Tibial artery (tissue), 4 donors: ENCODE results near the gene SYTL2.
A peak's percentile ranks its signal among the peaks of the same experiment; 100 is the strongest.

Source experiments
- DNase-seq, 2 donors: peaks; one replicate each; pipeline ENCODE4 v3.0.0-alpha.2; 2019
- H3K27ac ChIP-seq, 2 donors: fragments of 200-600 bp; sonication (generic) in 1 of 2; 1 replicate in 1 of 2; 2 replicates in 1 of 2; pipeline ENCODE4 v1.5.1; 2018 to 2019; ENCODE audit warnings: mild to moderate bottlenecking in 1 of 2
- H3K27me3 ChIP-seq, 2 donors: fragments of 200-600 bp; sonication (generic) in 1 of 2; one replicate each; pipeline versions ENCODE4 v1.5.1 to v1.6.0; 2016 to 2019
- H3K36me3 ChIP-seq, 3 donors: fragments of 200-600 bp; sonication (generic) in 2 of 3; one replicate each; pipeline ENCODE4 v1.5.1; 2016 to 2019; ENCODE audit warnings: mild to moderate bottlenecking in 2 of 3
- H3K4me1 ChIP-seq, 4 donors: fragments of 200-600 bp; sonication (generic) in 2 of 4; 1 replicate in 3 of 4; 2 replicates in 1 of 4; pipeline ENCODE4 v1.5.1; 2016 to 2019
- H3K4me3 ChIP-seq, 2 donors: fragments of 200-600 bp; sonication (generic) in 1 of 2; 1 replicate in 1 of 2; 2 replicates in 1 of 2; pipeline ENCODE4 v1.5.1; 2018 to 2019; ENCODE audit warnings: mild to moderate bottlenecking in 2 of 2
- H3K9me3 ChIP-seq, 3 donors: fragments of 200-600 bp; sonication (generic) in 1 of 3; one replicate each; pipeline ENCODE4 v1.5.1; 2016 to 2019
- CTCF ChIP-seq, 2 experiments: fragments of 200-600 bp in 1 of 2; fragments of 450-650 bp in 1 of 2; IDR thresholded peaks; one replicate each; pipeline ENCODE4 v1.5.1; 2017 to 2019; ENCODE audit warnings: antibody characterized with exemption in 2 of 2, mild to moderate bottlenecking in 1 of 2, moderate library complexity in 1 of 2
- intact Hi-C: fragments of 100-400 bp; cut with DNase I; formaldehyde crosslinking; loops from one replicate; pipeline ENCODE4 v1.15.0; 2023; ENCODE audit warnings: low total_unique reads

SYTL2 gene

GRCh38 chr11:85751724-85752123 is 59.2 kb downstream of the SYTL2 start:
- Histone ChIP-seq H3K27ac (no peak overlapping the region), H3K4me3 (no peak overlapping the region), H3K9me3 (no peaks in the 10 kb centered on the region), H3K4me1 (peaks cover 0 to 45% (median 17%) of the 10 kb centered on the region in 4 donors), H3K27me3 (no peaks in the 10 kb centered on the region), H3K36me3 (peaks cover 0 to 4% (median 0%) of the 10 kb centered on the region in 3 donors)
- DNase-seq: no peak
- TF ChIP-seq CTCF (IDR thresholded peaks at IDR 0.05): no peak
- intact Hi-C loops: no loop called here

GRCh38 chr11:85750646-85751045 is 60.3 kb downstream of the SYTL2 start:
- Histone ChIP-seq H3K4me1 (peaks cover 0 to 45% (median 21%) of the 10 kb centered on the region in 4 donors), H3K27ac (no peak overlapping the region), H3K9me3 (no peaks in the 10 kb centered on the region), H3K4me3 (no peak overlapping the region), H3K36me3 (peaks cover 0 to 4% (median 0%) of the 10 kb centered on the region in 3 donors), H3K27me3 (no peaks in the 10 kb centered on the region)
- no peak for DNase-seq
- no peak for TF ChIP-seq CTCF (IDR thresholded peaks at IDR 0.05)
- intact Hi-C loops: no loop called here

GRCh38 chr11:85749884-85750283 is 61.1 kb downstream of the SYTL2 start:
- Histone ChIP-seq H3K4me1 (peaks cover 0 to 44% (median 21%) of the 10 kb centered on the region in 4 donors), H3K36me3 (peaks cover 0 to 4% (median 0%) of the 10 kb centered on the region in 3 donors), H3K4me3 (no peak overlapping the region), H3K27ac (peak overlapping the region; percentile 8 to 44), H3K27me3 (no peaks in the 10 kb centered on the region), H3K9me3 (no peaks in the 10 kb centered on the region)
- intact Hi-C loops: loop anchor here (5.0 kb wide), 1 partner anchor 163 kb away; no protein-coding TSS in a partner anchor
- no peak for DNase-seq
- TF ChIP-seq CTCF (IDR thresholded peaks at IDR 0.05): no peak

GRCh38 chr11:85749287-85749834 is 61.6 kb downstream of the SYTL2 start:
- Histone ChIP-seq H3K27me3 (no peaks in the 10 kb centered on the region), H3K4me3 (no peak overlapping the region), H3K36me3 (peaks cover 0 to 4% (median 0%) of the 10 kb centered on the region in 3 donors), H3K4me1 (peaks cover 0 to 44% (median 21%) of the 10 kb centered on the region in 4 donors), H3K9me3 (no peaks in the 10 kb centered on the region), H3K27ac (peak overlapping the region in 1 of 2 donors; percentile 44)
- no peak for DNase-seq
- intact Hi-C loops: loop anchor here (5.0 kb wide), 1 partner anchor 162 kb away; no protein-coding TSS in a partner anchor
- TF ChIP-seq CTCF (IDR thresholded peaks at IDR 0.05): no peak

GRCh38 chr11:85748455-85748891 is 62.5 kb downstream of the SYTL2 start:
- Histone ChIP-seq H3K4me3 (no peak overlapping the region), H3K27ac (no peak overlapping the region)
- intact Hi-C loops: loop anchor here (5.0 kb wide), 1 partner anchor 161 kb away; no protein-coding TSS in a partner anchor

More at GRCh38 chr11:85748455-85748891, 62.5 kb downstream of the SYTL2 start:
- Histone ChIP-seq H3K36me3 (peaks cover 0 to 4% (median 0%) of the 10 kb centered on the region in 3 donors), H3K9me3 (no peaks in the 10 kb centered on the region), H3K27me3 (no peaks in the 10 kb centered on the region), H3K4me1 (peaks cover 0 to 44% (median 21%) of the 10 kb centered on the region in 4 donors)
- no peak for TF ChIP-seq CTCF (IDR thresholded peaks at IDR 0.05)
- DNase-seq: no peak
